Hepatic stellate cell (primary cell): ENCODE results near the gene ARL5C.

ENCODE experiments used
- DNase-seq: peaks from one replicate; pipeline ENCODE4 v3.0.0; 2011; ENCODE audit warnings: low spot score

ARL5C gene

DNA sequence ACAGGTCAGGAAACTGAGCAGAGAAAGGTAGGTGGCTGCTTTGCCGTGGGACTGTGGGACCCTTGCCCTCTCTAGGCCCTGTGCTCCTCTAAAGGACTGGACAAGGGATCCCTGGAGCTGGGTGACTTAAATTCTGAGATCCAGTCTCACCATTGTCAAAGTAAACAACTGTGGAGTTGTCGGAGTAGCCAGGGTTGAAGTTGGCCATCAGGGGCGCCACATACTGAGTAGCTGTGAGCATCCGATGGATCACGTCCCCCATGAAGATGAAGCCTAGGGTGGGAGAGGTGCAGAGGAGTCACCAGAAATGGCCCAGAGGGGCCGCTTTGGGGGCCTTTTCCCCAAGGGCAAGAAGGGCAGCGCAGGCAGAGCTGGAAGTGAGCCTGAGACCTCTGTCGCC lies 58.0 kb downstream of the ARL5C start:
- DNase-seq, result no peak

DNA sequence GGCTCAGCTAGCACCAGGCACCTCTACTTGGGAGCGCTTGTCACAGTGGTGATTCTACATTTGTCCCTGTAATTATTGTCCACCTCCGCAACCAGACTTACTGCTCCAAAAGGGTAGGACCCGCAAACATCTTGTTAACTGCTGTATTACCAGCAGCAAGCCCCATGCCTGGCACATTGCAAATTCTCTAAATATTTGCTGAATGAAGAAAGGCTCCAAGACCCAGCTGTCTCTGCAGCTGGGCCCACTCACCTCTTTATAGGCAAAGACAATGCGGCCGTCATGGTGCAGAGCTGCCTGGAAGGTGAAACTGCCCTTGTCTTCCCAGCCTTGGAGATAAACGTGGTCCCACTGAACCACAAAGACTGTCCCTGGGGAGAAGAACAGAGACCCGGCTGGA lies 58.8 kb downstream of the ARL5C start:
- DNase-seq, result no peak
